22Rv1 (cell line): ENCODE results near the gene SSH2.

Experiments used
- H3K27ac ChIP-seq: fragments of 450-650 bp; 2 replicates; pipeline ENCODE4 v1.5.1; 2017
- CTCF ChIP-seq: fragments of 450-650 bp; IDR thresholded peaks from 2 replicates; pipeline ENCODE4 v1.5.1; 2017; ENCODE audit warnings: mild to moderate bottlenecking
- ZFX ChIP-seq: fragments of 450-650 bp; IDR thresholded peaks from 2 replicates; pipeline ENCODE4 v1.6.1; 2017; ENCODE audit warnings: antibody characterized with exemption, borderline replicate concordance

Gene SSH2

DNA sequence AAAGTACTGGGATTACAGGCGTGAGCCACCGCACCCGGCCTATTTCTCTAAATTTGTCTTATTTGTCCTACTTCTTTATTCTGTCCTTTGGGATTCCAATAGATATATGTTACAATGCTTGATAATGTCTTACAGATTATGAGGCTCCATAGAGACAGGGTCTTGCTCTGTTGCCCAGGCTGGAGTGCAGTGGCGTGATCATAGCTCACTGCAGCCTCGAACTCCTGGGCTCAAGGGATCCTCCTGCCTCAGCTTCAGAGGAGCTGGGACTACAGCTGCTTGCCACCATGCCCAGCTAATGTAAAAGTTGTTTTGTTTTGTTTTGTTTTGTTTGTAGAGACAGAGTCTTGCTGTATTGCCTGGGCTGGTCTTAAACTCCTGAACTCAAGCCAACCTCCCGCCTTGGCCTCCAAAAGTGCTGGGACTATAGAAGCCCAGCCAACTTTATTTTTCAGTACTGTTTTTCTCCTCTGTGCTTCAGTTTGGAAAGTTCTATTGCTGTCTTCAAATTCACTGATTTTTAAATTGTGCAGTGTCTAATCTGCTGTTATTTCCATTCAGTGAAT, 326.8 kb downstream of the SSH2 start:
- TF ChIP-seq CTCF = no peak
- no peak for TF ChIP-seq ZFX
- no peak overlapping the region for H3K27ac ChIP-seq

GRCh38 chr17:29597361-29598172, 332.5 kb downstream of the SSH2 start:
- no peak for TF ChIP-seq ZFX
- no peak for TF ChIP-seq CTCF
- H3K27ac ChIP-seq = peak overlapping the region; percentile 53

GRCh38 chr17:29596811-29597210, 333.2 kb downstream of the SSH2 start:
- TF ChIP-seq CTCF = no peak
- TF ChIP-seq ZFX = no peak
- peak overlapping the region; percentile 53 for H3K27ac ChIP-seq

- TF ChIP-seq ZFX (no peak), CTCF (no peak)
- H3K27ac ChIP-seq = peak overlapping the region; percentile 98
Measured at GRCh38 chr17:29595943-29596774, 333.9 kb downstream of the SSH2 start.

DNA sequence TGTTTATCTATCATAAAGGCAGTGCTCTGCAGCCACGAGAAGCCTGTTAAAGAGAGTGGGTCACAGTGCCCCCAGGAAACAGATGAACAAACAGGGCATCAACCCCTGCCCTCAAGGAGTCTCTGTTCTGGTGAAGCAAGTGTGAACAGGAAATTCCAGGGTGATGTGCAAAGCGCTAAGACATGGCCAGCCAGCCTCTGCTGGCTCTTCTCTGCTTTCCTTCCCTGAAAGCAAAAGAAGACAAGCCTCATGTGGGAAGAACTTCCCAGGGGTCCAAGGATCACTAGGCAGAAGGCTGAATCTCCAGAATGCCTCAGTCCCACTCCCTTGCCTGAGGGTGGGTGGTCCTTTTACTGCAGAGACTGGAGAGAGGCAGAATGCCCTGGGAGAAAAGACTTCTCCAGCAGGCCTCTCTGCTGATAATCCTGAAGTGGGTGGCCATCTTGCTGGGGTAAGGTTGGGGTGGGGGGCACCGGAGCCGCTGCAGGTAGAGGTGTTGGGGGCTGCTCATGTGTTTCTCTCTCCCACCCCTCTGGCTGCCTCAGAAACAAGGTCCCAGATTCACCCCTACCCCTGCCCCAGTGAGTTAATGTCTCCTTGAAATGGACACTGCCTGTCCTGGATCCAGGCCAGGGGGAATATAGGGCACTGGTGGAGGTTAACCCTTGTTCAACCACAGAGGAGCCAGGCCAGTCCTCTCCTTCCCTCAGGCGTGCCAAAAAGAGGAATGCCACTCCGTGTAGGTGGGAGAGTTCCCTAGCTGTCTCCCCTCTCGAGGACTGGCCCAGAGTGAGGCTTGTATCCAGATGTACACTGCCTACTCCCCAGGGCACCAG, 334.7 kb downstream of the SSH2 start:
- TF ChIP-seq CTCF (no peak), ZFX (no peak)
- H3K27ac ChIP-seq = peak overlapping the region; percentile 98

DNA sequence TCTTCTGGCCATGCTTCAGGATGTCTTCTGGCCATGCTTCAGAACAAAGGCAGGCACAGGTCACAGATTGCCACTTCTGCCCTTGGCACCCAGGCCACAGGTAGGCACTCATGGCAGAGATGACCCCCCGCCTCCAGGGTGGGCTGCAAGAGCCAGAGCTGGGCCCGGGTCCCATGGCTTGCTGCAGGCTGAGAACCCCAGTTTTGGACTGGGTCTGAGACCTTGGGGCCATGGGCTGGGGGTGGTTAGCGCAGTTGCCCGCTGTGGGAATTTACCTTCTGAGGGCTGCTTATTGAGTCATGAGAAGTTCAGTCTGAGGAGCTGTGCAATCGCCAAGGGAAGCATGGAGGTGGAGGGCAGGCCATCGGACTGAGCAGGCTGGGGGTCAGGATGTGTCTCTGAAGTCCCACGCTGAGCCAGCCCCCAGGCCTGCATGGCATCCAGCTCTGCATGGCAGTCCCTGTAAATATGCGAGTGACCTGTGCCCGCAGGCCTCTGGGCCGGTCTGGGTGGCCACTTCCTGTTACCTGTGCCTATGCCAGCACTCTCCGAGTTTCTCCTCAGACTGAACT, 335.4 kb downstream of the SSH2 start:
- TF ChIP-seq ZFX = no peak
- TF ChIP-seq CTCF = peak; percentile 28
- H3K27ac ChIP-seq = peak overlapping the region; percentile 98
